ENCODE measurements around the gene ABCC6.
"Not testable (repeated sequence)": the region's sequence is repeated elsewhere in the genome, so short reads cannot be mapped to it uniquely, and the experiment has no call there.

DNA sequence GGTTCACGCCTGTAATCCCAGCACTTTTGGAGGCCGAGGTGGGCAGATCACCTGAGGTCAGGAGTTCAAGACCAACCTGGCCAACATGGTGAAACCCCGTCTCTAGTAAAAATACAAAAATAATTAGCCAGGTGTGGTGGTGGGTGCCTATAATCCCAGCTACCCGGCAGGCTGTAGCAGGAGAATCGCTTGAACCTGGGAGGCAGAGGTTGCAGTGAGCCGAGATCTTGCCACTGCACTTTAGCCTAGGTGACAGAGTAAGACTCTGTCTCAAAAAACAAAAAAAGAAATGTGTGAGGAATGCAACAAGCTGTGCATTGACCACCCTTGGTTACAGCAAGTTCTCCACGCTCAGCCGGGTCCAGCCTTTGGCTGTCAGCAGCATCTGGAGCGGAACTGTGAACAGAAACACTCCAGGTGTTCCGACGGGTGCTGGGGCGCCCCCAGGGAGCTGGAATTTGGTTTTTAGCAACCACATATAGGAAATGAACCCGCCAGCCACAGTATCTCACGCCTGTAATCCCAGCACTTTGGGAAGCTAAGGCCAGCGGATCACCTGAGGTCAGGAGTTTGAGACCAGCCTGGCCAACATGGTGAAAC is 75.2 kb downstream of the ABCC6 start:
- TF ChIP-seq, protein P1, sequence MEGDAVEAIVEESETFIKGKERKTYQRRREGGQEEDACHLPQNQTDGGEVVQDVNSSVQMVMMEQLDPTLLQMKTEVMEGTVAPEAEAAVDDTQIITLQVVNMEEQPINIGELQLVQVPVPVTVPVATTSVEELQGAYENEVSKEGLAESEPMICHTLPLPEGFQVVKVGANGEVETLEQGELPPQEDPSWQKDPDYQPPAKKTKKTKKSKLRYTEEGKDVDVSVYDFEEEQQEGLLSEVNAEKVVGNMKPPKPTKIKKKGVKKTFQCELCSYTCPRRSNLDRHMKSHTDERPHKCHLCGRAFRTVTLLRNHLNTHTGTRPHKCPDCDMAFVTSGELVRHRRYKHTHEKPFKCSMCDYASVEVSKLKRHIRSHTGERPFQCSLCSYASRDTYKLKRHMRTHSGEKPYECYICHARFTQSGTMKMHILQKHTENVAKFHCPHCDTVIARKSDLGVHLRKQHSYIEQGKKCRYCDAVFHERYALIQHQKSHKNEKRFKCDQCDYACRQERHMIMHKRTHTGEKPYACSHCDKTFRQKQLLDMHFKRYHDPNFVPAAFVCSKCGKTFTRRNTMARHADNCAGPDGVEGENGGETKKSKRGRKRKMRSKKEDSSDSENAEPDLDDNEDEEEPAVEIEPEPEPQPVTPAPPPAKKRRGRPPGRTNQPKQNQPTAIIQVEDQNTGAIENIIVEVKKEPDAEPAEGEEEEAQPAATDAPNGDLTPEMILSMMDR (conservative IDR thresholded peaks at IDR 0.05; ENCODE audit: low read length), result not testable (repeated sequence)
- TF ChIP-seq EZH2phosphoT487 (IDR thresholded peaks at IDR 0.05; ENCODE audit: borderline replicate concordance, low read depth, low read length), result not testable (repeated sequence)
